Measurements from ENCODE around the gene SULT1C2.

SULT1C2 gene

DNA sequence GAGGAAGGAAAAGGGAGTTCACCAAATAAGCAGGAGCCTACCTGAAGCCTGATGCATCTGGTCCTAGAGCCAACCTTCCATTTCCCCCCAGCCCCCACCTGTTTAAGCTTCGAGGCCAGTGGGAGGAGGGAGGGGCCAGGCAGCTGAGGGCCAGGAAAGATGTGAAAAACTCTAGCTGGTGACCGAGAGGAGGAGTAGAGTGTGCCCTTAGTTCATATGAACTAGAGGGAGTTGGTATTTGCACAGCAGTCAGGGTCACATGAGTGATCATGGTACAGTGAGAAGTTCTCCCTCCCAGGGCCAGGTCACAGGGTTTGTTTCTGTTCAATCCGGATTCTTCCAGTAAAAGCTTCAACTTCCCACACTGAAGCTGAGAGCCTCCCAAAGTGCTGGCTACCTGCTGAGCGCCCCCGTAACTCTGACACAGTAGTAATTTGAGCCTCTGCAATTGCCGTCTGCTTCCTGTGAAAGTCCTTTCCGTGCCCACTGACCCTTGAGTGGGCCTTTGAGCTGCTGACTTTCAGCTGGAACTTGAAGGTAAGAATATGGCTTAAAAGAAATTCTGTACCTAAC, at the start of gene SULT1C2:
Gene SULT1C2 (plus strand): TSS at position 362 of the 573 bp plus-strand sequence. CDS start 4,773 bp downstream, outside the sequence.
- TF ChIP-seq, protein P1, sequence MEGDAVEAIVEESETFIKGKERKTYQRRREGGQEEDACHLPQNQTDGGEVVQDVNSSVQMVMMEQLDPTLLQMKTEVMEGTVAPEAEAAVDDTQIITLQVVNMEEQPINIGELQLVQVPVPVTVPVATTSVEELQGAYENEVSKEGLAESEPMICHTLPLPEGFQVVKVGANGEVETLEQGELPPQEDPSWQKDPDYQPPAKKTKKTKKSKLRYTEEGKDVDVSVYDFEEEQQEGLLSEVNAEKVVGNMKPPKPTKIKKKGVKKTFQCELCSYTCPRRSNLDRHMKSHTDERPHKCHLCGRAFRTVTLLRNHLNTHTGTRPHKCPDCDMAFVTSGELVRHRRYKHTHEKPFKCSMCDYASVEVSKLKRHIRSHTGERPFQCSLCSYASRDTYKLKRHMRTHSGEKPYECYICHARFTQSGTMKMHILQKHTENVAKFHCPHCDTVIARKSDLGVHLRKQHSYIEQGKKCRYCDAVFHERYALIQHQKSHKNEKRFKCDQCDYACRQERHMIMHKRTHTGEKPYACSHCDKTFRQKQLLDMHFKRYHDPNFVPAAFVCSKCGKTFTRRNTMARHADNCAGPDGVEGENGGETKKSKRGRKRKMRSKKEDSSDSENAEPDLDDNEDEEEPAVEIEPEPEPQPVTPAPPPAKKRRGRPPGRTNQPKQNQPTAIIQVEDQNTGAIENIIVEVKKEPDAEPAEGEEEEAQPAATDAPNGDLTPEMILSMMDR (IDR thresholded peaks at IDR 0.05; ENCODE audit: extremely low read depth, missing control alignments): no peak
- DNase-seq (ENCODE audit: low spot score): no peak

DNA sequence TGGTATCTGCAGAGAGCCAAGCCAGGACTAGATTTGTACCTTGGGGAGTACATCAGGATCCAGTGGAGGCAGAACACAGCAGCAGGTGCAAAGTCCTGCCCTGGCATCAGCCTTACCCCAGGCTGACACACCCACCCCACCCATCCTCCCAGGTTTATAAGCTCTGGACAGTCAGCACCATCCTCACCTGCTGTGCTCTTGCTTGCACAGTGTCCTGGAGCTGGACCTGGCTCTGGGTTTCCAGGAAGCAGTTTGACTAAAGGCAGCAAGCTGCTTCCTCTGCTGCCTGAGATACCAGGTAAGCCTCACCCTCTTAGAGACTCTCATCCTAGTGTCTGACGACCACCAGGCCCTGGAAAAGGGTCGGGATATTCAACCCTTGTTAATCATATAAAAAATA, 48.9 kb upstream of the SULT1C2 start, which contains the start of gene SULT1C3:
Gene SULT1C3 (plus strand): TSS at position 183 of the 400 bp plus-strand sequence. CDS start 7,227 bp downstream, outside the sequence.
- TF ChIP-seq, protein P1 (IDR thresholded peaks at IDR 0.05; ENCODE audit: extremely low read depth, missing control alignments): no peak
- no peak for DNase-seq (ENCODE audit: low spot score)

DNA sequence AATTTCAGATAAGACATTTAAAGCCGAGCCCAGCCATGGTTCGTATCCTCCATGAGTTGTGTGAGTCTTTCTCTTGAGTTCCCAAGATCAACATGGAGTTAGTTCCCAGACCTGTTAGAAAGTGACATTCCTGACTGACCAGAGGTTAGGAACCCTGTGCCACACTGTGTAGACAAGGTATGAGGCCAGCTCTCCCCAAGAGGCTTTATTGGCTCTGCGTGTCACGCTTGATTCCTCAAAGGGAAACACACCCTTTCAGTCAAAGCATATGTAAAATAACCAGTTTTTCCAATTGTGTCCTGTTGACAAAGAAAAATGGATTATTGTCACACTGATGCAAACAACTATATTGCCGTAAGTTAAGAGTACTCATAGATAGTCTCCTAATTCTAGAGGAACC, 47.7 kb upstream of the SULT1C2 start:
- TF ChIP-seq, protein P1 (IDR thresholded peaks at IDR 0.05; ENCODE audit: extremely low read depth, missing control alignments): no peak
- no peak for DNase-seq (ENCODE audit: low spot score)

DNA sequence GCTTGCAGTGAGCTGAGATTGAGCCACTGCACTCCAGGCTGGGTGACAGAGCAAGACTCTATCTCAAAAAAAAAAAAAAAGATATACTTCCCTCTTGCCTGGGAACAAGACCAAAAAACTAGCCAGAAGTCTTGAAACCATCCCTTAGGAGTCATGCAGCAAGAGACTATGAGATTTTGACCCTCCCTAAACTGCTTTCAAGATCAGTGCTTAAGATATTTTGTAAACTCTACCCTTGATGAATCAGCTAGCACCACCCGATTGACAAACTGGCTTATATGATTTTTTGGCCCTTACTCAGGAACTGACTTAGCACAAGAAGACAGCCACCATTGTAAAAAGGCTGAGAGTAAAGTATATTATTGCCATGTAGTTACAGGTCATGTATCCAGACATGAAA, 45.1 kb upstream of the SULT1C2 start:
- TF ChIP-seq, protein P1 (IDR thresholded peaks at IDR 0.05; ENCODE audit: extremely low read depth, missing control alignments): no peak
- DNase-seq (ENCODE audit: low spot score): no peak

DNA sequence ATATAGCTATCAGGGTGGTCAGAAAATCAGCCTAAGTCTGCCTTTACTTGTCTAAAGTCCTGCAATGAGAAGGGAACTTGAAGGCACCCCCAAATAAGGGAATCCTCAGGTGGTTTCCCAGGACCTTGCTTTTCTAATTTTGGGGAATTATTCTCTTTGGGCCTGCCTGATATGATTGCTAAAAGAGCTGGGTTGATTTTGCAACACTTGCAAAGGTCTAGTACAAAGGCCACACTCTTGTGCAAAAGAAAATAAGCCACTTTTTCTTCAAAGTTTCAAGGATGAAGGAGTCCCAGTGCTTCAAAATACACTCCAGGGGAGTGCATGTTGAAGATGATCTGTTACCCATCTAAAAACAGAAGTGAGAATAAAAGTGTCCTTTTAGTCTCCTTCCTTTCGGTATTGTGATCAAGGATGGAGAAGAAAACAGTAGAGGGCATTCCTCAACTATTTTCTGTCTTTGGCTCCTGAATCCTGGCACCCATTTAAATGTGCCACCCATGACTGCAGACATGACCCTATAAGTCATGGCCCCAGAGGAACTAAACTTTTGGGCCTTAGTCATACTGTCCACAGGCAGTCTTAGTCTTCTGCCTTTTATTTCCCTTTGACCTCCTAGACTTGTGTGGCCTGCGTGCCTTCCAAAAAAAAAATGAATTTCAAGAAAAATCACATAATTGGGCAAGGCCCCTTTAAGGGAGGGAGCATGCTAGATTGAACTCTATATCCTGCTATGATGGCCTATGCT, 43.9 kb upstream of the SULT1C2 start:
- TF ChIP-seq, protein P1 (IDR thresholded peaks at IDR 0.05; ENCODE audit: extremely low read depth, missing control alignments): no peak
- DNase-seq (ENCODE audit: low spot score): no peak

DNA sequence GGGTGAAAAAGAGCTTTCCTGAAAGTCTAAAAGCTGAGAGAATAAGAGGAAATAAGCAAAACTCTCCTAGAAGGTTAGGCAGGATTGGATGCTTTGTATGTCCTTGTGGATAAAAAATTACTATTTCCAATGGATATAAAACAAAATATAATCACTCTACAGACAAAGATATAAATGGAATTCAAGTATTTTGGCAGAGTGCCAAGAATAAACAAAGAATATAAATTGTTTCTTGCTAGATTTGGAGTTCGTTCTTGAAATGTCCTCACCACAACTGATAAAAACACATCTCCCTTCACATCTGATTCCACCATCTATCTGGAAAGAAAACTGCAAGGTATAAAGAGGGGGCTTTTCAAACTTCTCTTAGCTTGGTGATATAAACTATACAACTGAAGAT, 35.6 kb upstream of the SULT1C2 start:
- DNase-seq (ENCODE audit: low spot score): no peak
- TF ChIP-seq, protein P1 (IDR thresholded peaks at IDR 0.05; ENCODE audit: extremely low read depth, missing control alignments): no peak

DNA sequence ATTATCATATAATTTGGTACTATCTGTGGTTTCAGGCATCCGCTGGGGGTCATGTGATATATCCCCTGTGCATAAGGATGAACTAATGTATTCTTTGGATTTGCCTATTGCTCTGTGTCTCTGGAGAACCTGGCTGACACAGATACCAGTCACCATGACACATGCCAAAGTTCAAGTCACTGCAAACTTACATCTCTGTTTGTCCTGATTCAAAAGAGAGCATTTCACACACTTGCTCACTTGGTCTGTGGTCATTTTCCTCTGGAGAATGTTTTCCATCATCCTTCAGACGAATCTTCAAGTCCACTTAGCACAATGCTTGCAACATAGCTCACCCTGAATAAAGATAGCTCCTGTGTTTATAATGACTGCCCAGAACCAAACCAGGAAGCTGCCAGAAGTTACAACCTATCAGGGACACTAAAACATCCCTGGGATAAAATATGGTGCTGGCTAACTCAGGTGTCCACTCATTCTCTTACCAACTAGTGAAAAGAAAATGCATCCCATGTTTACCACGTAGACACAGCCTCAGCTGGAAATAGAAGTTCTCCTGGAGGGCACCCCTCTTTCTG, 30.9 kb upstream of the SULT1C2 start:
- TF ChIP-seq, protein P1 (IDR thresholded peaks at IDR 0.05; ENCODE audit: extremely low read depth, missing control alignments): no peak
- no peak for DNase-seq (ENCODE audit: low spot score)

Measured in GM20000 (cell line).